NCI-H2196 treated with DMSO at 0.1 percent for 48 hours (cell line): ENCODE results near the gene RIPK3.
A peak's percentile ranks its signal among the peaks of the same experiment; 100 is the strongest.

Source experiments
- DNase-seq: peaks from one replicate; lab custom pipeline; 2025; ENCODE audit not compliant: unreplicated experiment; lab: John Stamatoyannopoulos, UW

Gene RIPK3

DNA sequence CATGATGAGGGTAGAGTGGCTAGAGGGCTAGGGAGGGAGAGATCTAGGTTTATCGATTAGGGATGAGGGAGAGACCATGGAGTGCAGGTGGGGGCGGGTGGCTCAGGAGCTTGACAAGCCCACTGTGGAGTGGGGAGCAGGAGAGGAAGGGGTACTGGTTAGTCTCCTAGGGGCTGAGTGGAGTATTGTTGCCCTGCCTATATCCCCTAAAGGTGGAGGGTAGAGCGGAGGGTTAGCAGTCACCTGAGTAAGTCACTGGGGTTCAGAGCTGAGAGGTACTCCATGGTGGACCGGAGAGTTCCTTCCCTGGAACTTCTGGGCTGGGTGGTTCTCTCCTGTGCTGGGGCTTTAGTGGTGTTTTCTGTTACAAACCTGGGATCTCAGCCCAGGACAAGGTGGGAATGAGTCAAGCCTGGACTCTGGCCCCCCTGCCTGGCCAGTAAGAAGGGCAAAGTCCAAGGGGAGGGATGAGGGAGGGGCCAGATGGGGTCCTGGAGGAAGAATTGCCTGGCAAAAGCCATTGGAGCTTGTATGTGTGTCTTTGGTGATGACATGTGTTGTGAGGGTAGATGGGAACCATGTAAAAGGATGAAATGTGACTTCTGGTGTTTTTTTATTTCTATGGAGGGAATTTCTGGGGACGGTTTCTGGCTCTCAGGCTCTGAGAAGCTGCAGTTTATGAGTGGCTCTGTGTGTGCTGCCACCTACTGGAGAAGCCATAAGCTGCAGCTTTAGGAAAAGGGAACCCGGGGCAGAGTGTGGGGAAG is 32.0 kb downstream of the RIPK3 start, which contains the start of gene CIDEB:
Gene CIDEB (minus strand): TSS at position 403 of the 767 bp plus-strand sequence. CDS start 119 bp downstream, at position 284.
- DNase-seq: peak; percentile 9

- DNase-seq: no peak
Measured at GRCh38 chr14:24307156-24307574, 32.6 kb downstream of the RIPK3 start.

GRCh38 chr14:24304019-24304387 is 35.8 kb downstream of the RIPK3 start:
- DNase-seq: no peak

GRCh38 chr14:24300326-24300980 is 39.3 kb downstream of the RIPK3 start:
- DNase-seq: no peak

GRCh38 chr14:24299255-24300191 is 40.3 kb downstream of the RIPK3 start, which contains the start of the genes DHRS1 and NOP9:
Gene DHRS1 (minus strand): TSS chr14:24299780. CDS start chr14:24299106, 674 bp downstream.
Gene NOP9 (plus strand): TSS chr14:24299850. CDS start chr14:24299955, 105 bp downstream.
- DNase-seq: peak; percentile 73

- no peak for DNase-seq
Measured at GRCh38 chr14:24298892-24299254, 40.9 kb downstream of the RIPK3 start.

GRCh38 chr14:24297190-24297964 is 42.4 kb downstream of the RIPK3 start:
- DNase-seq: peak; percentile 24

DNA sequence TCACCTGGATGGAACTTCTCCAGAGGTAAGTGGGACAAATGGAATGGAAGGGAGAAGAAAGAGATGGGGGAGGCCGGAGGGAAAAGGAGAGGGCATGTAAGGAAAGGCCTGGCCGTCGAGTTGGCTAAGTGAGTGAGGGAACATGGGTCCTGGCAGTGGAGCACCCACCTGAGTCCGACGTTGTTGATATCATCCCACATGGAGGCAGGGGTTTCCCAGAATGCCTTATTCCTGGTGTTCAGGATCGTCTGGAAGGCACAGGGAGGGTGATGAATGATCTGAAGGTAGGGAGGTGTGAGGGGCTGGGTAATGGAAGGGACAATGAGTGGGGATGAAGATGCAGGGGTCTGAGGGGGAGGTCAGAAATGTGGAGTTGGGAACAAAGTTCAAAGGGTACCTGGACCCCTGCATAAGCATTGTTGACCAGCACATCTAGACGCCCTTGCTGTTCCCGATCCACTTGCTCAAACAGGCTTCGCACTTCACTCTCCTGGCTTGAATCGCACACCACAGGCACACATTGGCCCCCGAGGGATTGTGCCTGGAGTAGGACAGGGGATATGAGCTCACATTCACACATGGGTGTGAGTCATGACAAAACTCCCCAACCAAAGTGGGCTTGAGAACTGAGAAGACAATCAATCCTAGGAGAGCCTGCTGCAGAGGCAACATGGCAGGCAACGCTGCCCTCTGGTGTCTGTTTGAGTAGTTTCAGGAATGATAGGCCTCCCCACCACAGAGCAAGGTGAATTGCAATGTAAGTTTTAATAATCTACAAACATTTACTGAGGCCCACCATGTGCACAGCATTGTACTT is 43.2 kb downstream of the RIPK3 start:
- peak; percentile 67 for DNase-seq

GRCh38 chr14:24293525-24293924 is 46.3 kb downstream of the RIPK3 start:
- no peak for DNase-seq

- DNase-seq: no peak
Measured at GRCh38 chr14:24292118-24292807, 47.5 kb downstream of the RIPK3 start.

DNA sequence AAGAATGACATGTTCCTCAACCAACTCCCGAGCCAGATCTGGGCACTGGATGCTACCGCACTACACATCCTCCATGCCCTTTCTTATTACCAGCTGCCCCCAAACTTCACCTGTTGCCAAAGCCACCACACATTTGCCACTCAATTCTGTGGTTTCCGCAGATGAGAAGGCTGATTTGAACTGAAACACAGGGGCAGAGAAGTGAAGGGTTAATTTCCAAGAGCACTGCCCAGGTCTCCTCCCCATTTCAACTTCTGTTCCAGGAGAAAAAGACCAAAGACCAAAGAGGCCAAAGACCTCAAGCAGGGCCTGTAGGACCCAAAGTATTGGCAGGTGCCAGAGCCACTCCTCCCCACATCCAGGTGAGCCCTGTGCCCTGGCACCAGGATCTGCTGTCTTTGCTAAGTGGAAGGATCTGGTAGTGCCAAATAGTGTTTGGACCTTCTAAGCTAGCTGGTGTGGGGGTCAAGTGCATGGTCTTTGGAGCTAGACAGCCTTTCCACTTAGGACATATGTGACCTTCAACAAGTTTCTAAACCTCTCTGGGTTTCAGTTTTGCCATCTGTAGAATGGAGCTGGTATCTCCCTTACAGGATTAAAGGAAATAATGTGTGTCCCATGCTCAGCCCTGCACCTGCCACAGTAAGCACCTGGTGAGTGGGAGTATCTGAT is 48.2 kb downstream of the RIPK3 start:
- DNase-seq: no peak

- no peak for DNase-seq
Measured at GRCh38 chr14:24290746-24291145, 49.0 kb downstream of the RIPK3 start.

- DNase-seq: no peak
Measured at GRCh38 chr14:24289649-24290280, 50.0 kb downstream of the RIPK3 start.

DNA sequence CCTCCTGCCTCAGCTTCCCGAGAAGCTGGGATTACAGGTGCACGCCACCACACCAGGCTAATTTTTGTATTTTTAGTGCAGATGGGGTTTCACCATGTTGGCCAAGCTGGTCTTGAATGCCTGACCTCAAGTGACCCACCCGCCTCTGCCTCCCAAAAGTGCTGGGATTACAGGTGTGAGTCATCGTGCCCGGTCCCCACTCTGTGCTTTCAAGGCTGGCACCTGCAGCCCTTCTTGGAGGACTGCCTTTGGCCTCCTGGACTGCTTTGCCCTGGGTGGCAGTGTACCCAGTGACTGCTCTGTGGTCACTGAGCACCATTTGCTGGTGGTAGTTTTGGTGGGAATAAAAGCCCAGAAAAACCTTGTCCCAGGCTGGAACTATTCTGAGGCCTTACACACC is 52.8 kb downstream of the RIPK3 start:
- DNase-seq: no peak
